GM21526 (cell line): ENCODE results near the gene COL4A1.

Experiments
- ATAC-seq: cut with Tn5 transposase; IDR thresholded peaks from one replicate; pipeline ENCODE4 v1.9.1; 2021; ENCODE audit warnings: moderate library complexity; ENCODE audit not compliant: unreplicated experiment, low FRiP score

The COL4A1 gene

DNA sequence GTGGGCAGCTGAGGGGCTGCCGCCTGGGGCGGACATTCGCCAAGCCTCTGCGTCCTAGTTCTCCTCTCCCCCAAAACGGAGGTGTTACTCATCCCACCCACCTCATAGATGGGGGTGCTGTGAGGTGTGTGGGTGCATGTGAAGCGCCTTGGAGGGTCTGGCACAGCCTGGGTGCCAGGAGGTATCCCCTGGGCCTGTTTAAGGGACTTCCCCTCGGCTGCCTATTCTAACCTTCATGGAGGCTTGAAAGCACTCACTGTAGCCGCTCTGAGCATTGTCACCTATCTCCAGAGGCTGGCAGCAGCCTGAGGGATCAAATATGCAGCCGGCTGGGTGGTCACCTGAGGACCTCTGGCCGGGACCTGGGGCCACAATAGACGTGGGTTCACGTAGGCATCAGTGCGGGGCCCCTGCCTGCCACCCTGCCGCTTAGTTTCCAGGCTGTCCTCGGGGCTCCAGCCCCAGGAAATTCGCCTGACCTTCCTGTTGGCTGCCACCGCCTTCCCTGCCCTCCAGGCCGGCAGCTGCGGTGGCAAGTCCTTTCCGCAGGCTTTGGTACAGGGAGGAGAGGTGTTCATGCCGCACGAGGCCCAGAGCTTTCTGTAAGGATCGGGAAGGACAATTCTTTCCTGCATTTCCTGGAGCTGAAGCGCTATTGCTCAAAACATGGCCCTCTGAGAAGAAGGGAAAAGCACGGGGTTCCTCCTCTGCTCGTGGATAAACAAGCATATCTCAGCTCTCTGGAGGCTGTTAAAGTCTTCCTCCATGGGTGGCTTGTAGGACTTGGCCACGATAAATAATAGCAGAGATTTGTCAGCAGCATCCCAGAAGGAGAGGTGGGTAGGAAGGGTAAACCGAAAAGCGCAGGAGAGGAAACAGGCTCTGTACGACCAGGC is 4.7 kb upstream of the COL4A1 start:
- no peak for ATAC-seq

DNA sequence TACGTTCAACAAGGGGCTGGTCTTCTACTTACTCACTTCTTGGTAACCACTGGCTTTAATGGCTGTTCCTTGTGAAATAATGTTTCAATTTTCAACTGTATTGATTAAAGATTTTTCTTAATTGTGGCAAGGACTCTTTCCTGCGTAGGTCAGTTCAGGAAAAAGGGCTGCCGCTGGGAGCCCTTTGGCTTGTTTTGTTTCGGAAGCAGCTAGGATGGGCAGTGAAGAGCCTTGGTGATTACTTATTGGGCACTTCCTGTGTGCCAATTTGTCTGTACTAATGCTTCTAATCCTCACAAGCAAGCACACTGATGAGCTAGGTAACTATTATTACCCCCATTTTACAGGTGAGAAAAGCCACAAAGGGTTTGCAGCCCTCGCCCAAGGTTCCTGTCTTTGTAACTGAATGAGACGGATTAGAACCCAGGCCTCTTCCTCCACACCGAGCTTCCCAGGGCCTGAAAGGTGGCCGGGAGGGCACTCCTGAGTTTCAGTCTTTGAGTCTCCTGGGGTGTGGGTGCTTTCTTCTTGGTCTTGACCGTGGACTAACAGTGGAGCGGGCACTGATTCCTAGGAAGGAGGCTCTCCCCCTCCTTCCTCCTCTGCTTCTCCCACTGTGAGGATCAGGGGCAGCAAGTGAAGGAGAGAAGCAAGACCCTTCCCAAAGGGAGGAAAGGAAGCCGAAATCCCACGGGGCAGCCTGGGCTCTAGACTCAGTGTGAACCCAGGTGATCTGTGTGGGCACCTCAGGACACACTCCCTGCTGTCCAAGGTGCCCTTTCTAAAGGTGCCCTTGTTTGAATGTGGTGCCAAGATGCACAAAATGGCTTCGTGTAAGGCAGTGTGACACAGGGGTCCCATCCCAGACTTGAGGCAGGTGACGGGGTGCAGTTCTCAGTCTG is 3.8 kb upstream of the COL4A1 start:
- no peak for ATAC-seq

DNA sequence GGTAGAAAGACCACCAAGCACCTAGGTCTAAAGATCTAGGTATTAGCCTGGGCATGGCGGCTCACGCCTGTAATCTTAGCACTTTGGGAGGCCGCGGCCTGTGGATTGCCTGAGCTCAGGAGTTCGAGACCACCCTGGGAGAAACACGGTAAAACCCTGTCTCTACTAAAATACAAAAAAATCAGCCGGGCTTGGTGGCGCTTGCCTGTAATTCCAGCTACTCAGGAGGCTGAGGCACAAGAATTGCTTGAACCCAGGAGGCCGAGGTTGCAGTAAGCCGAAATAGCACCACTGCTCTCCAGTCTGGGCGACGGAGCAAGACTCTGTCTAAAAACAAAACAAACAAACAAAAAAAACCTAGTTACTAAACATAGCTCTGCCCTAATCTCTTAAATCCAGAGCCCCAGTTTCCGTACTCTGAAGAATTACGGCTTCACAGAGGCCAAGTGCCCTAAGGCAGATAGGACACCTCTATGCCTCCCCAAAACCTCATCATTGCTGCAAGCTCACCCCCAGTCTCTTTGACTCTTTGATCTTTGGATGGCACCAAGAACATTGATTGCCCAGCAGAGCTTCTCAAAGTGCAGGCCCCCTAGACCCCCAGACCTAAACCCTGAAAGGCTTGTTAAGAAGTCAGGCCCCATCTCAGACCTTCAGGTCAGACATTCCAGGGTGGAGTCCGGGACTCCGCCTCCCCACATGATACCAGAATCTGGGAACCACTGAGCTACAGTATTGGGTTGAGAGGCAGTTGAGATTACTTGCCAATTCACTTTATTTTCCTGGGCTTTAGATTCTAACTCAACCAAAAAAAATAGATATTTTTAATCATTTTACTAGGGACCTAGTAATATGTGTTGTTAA is 2.9 kb upstream of the COL4A1 start:
- no peak for ATAC-seq

DNA sequence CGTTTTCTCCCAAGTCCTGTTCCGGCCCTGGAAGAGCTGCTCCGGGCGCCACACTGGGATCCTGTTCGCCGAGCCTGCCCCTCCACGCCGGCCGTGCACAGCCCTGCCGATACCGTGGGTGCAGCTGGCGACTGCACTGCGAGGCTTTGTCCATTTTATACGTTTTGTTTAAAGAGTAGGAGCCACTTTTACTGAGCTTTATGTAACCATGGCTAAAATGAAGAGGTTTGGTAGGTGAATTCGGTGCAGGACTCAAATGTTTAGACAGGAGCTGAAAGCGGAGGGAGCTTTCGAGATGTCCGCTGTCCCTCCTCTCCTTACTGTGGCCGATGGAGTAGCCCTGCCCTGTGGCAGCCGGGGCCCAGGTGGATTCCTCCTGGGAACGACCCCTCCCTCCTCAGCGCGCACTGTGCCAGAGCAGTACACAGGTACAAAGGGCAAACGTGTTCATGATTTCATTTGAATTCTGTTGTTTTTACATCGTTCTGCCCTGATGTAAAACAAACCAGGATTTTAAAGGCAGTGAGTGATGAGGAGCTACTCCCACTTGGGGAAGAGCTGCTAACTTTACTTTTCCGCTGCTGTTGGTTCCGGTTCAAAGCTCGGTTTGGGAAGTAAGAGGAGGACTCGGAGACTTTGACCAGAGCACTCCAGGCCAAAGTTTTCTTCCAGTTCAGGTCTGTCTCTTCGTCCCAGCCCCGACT is 1.9 kb upstream of the COL4A1 start:
- ATAC-seq = no peak

DNA sequence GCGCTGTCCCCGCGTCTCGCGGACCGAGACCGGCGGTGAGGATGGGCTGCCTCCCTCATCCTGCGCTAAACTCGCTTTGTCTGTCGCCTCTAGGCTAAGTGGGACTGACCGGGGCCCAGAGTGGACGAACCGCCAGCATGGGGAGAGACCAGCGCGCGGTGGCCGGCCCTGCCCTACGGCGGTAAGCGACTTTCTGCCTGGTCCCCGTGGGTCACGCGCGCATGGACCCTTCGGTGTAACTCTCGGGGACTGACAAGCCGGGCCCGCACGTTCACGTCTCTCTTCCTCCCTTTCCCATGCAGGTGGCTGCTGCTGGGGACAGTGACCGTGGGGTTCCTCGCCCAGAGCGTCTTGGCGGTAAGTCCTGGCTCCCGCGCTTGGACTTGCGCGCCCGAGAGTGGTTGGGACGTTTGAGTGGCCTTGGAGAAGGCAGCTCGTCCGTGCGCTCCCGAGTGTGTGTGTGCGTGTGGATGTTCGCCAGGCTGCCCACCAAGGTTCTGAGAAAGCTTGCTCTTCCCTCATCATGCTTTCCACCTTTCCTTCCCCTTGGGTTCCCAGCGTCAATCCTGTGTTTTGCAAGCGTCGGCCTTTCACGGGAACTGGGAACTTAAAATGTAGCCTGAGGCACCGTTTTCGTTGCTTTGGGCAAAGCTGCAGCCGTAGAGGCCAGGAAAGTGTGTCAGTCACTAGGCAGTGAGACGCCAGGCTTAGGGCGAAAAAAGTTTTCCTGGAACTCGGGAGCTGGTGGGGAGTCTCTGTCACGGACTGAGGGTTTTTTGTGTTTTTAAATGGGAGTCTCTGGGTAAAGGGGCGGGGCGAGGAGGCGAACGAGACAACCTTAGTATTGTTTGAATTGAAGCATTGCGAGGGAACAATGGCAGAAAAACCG is 1.1 kb upstream of the COL4A1 start:
- no peak for ATAC-seq

DNA sequence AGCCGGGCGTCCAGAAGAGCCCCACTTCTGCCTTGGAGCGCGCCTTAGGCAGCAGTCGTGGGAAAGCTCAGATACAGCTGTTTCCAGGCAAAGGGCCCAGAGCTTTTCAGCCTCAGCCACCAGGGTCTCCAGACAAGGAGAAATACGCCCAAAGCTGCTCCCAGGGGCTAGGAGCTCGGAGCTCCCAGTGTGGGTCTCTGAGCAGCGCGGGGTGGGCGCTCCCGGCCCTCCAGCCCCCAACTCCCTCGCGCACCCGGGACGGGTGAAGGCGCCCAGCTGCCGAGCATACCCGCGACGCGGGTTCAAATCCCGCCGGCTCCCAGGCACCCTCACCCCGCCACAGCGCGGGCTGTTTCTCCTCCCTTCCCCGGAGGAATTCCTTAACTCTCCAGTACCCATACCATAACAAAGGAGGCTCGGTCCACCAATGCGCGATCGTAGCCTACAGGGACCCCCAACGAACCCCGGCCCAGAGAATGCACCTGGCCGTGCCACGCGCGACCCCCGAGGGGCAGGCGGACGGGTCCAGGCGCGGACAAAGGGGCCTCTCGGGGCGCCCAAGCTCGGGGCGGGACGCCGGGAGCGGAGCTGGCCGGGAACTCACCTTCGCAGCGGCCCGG is 507 bp downstream of the COL4A1 start:
- ATAC-seq = no peak

DNA sequence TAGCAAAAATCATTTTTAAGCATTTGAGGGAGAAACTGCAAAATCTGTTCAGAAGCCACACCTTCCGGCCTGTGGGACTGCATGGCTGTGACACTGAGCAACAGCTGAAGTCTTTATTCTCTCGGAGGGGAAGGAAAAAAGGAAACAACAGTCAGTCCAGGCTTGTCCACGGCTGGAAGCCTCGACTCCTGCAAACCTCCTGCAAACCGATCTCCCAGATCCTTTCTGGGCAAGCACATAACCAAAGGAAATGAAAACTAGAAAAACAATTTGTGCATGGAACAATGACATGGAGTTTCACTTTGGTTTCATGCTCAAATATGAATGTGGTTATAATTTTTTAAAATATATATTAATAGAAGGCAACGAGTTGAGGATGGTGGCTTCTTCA is 1.0 kb downstream of the COL4A1 start:
- no peak for ATAC-seq

DNA sequence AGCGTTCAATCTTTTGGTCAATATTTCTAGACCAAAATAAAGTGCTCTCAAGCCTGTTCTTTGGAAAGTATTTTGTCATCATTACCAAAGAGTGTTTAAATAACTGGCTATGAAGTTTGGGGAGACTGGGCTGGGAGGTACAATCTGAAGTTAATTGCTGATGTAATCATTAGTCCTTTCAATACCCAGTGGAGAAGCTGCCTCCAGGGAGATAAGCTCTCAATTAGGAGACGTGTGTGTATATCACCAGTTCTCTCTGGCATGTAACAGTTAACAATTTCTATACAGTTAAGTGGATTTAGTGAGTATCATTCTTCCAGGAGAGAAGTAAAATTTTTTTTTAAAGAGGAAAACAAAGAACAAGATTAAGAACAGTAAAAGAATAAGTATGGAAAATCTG is 1.4 kb downstream of the COL4A1 start:
- no peak for ATAC-seq

DNA sequence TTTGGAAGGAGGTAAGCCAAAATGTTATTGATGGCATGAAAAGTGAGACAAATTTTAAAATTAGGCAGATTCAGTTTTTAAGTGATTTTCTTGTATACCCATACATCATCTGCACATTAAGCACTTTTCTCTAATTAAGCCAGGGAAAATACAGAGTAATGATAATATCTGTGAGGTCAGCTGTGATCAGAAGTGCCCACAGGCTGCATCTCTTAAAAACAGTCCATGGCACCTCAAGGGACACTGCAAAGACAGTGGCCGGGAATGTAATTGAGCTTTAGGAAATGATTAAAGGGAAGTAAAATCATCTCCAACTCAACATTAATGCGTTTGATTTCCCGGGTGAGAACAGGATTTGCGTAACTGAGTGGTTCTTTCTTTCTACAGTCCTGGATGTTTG is 2.0 kb downstream of the COL4A1 start:
- ATAC-seq = no peak

DNA sequence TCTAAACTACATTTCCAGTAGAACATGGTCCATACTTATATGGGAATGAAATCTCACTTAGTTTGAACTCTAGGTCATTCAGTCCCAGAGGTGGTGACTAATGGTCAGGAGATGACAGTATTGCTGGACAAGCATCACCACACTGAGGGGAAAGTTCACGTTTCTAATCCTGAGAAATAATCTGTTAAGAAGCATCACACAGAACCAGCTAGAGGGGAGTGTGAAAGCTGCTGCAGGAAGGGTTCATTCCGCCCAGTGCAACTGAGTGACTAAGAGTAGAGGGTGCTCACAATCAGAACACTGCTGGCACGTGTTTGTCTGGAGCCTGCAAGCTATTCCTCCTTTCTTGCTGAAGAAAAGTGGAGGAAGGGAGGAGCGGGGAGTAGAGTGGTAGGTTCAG is 2.7 kb downstream of the COL4A1 start:
- no peak for ATAC-seq

DNA sequence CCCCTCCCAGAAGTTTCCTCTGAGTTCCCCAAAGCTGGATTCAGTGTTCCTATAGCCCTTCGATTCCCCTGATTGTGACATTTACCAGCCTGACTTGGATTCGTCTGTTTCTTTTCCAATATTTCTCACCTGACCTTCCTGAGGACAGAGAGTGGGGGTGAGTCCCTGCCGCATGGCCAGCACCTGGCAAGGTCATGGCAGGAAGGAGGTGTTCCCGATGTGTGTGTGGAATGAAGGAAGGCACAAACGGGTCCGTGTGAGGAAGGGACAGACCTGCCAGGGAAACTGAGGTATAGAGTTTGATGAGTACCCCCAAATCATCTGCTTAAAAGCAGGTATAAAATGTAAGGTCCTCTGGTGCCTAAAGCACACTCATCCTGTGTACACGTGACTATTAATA is 3.3 kb downstream of the COL4A1 start:
- no peak for ATAC-seq

DNA sequence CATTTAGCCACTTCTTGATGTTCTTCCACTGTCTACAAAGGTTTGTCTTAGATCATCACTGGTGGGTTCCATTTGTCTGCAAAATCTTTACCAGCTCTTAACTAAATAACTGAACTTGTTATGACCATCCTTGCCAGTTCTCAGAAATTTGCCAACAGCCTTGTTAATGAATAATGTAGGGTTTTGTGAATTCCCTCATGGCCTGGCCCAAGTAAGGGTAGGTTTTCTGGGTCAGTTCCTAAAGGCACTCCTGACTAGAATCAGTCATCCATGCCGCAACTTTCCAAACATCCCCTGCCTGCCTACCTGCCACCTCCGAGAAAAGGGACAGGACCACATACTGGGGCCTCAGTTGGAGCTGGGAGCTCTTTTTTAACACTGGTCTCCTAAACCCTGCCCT is 4.0 kb downstream of the COL4A1 start:
- no peak for ATAC-seq

DNA sequence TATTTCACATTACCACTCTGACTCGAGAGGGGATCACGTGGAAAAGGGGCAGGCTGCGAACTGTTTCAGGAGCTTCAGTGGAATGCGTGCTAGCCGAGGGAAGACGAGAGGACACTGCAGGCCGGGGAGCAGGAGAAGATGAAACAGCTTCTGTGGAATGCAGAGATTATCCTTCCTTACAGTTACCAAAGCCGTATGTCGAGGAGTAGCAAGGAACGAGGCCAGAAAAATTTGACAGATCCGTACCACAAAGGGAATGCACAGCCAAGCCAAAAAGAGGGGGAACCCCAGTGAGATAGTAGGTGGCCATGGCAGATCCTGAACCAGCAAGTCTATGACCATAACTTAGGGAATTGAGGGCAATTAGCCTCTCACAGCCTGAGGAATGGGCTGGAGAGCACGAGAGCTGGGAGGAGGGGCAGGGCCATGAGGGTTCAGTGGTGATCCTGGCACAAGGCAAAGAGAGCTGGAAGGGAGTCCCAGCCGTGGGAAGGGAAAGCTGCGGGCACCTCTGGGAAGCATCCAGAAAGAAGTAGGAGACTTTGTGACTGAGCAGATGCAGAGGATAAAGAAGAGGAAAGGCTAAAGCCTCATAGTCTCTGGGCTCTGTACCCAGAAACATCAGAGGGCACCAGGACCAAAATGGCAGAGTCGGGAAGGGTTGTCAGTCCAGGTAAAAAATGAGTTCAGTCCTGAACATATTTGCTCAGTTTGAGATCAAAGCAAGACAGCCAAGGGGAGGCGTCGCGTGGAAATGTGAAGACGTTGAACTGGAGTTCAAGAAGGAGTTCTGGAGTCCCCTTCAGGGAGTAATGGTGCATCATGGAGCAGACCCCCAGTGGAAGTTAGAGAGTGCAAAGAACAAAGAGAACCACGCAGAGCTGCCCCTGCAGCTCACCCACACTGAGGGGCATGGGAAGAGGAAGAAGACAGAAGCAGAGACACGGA is 5.1 kb downstream of the COL4A1 start:
- no peak for ATAC-seq

DNA sequence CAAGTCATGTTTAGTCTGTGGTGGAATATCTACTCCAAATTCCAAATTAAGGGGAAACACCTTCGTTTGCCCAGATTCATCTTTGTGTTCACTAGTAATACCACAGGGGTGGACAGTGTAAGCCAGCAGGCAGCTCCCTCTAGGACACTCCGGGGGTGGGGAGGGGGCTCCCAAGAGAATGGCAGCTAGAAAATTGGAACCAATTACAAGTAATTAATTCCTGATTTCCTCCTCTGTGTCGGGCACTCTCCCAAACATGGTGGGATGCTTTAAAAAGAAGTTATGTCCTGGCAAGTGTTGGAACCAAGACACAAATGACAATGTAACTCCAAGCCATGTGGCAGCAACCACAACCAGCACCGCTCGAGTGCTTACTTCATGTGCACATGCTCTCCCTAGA is 5.9 kb downstream of the COL4A1 start:
- no peak for ATAC-seq

DNA sequence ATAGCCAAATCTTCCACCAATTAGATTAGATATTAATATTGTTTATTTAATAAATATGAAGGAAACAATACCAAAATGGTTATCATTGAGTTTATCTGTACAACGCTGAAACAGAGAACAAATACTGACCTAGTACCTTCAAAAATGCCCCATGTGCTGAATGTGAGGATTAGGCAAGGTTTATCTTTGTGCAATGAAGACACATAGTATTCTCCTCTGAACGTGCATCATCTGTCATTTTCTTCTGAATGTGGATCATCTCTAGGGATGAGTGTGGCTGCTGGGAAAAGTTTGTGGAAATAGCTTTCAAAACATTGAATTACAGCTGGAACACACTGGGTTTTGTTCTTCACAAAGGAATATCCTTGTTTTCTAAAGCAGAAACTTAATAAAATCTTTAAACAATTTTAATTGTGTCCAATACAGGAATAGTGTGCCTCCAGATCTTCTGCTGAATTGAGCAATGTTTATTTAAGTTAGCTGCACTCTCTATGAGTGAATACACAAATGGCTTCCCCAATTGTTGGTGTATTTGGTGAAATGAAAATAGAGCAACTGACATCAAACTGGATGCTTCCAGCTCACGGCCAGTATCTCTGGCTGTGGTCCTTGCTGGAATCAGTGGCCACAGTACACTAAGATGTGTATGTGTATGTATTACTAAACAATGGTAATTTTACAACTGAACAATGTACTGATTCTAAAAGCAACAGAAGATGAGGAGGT is 6.7 kb downstream of the COL4A1 start:
- ATAC-seq = no peak

DNA sequence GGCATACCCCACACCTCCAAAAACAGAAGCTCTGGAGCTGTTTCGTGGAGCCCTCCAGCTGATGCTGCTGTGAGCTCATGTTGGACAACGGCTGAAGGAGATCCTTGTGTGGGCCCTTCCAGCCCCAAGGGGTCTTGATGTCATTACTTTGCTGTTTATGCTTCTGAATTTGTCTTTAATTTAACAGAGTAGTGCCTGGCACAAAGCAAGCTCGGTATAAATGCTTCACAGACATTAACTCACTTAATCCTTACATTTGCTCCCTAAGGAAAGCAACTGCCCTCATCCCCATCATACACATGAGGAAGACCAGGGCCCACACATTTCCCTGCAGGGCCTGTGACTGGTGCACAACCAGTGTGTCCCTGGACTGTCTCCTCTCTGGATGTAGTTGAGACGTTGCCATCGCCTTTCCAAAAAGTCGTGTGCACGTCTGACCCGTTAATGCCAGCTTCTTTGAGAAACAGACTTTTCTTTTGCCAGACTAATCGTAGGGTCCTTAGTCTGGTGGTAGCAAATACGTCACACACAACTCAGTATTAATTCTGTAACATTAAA is 7.6 kb downstream of the COL4A1 start:
- ATAC-seq = no peak
